Chondrocyte (in vitro differentiated cells): ENCODE results near the gene IKZF4. TPM values are rescaled to one million over a fixed set of nuclear protein-coding genes. Genes with fewer than 3 reads are reported as not detected.
A peak's percentile ranks its signal among the peaks of the same experiment; 100 is the strongest.
"Not testable (repeated sequence)": the region's sequence is repeated elsewhere in the genome, so short reads cannot be mapped to it uniquely, and the experiment has no call there.

Experiments
- DNase-seq: peaks from one replicate; pipeline ENCODE4 v3.0.0; 2021; ENCODE audit warnings: mixed read lengths, low spot score
- H3K27ac Mint-ChIP-seq: one replicate; pipeline ENCODE4 v1.8.0; 2021; ENCODE audit warnings: mild to moderate bottlenecking, moderate library complexity, mixed read lengths; ENCODE audit not compliant: unreplicated experiment
- H3K27me3 Mint-ChIP-seq: 2 replicates; pipeline ENCODE4 v1.8.0; 2021; ENCODE audit warnings: low read depth, mixed read lengths
- H3K36me3 Mint-ChIP-seq: 2 replicates; pipeline ENCODE4 v1.8.0; 2021; ENCODE audit warnings: low read depth, mixed read lengths
- H3K4me1 Mint-ChIP-seq: 2 replicates; pipeline ENCODE4 v1.8.0; 2021; ENCODE audit warnings: low read depth, mild to moderate bottlenecking, mixed read lengths
- H3K4me3 Mint-ChIP-seq: one replicate; pipeline ENCODE4 v1.8.0; 2021; ENCODE audit warnings: mild to moderate bottlenecking, moderate library complexity, mixed read lengths; ENCODE audit not compliant: unreplicated experiment
- H3K9me3 Mint-ChIP-seq: 2 replicates; pipeline ENCODE4 v1.8.0; 2021; ENCODE audit warnings: low read depth, mixed read lengths
- total RNA-seq: library from RNA; stranded (reverse); gene quantifications from 3 replicates; pipeline ENCODE4 v1.2.1, GENCODE V29; 2021
- TF ChIP-seq, protein P1 (sequence below): fragments of 200-600 bp; sonication (generic); IDR thresholded peaks from 2 replicates; pipeline ENCODE4 v1.5.0; 2021; ENCODE audit warnings: antibody characterized with exemption, mild to moderate bottlenecking, moderate library complexity

IKZF4 gene
- total RNA-seq, 1 donor from 2014 or later = 6.1 TPM

DNA sequence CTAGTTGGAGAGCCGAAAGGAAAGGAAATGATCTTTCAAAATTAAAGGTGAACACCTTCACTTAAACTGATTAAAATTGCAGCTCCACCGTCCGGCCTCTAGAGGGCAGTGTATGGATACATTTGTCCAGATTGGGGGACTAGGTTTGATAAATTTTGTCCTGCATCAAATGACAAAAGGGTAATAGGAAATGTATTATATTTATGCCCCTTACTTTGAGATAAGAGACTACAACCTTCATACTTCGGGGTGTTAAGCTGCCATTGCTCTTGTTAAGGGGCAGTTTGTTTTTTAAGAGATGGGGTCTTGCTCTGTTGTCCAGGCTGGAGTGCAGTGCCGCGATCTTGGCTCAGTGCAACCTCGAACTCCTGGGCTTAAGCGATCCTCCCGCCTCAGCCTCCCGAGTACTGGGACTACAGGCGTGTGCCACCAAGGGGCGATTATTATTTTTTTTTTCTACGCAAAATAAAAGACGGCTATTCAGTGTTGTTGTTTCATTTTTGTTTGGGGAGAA lies 24.6 kb upstream of the IKZF4 start:
- Mint-ChIP-seq H3K27me3 (no peaks in the 10 kb centered on the region), H3K36me3 (peaks cover 13% of the 10 kb centered on the region), H3K4me1 (peaks cover 24% of the 10 kb centered on the region), H3K9me3 (no peaks in the 10 kb centered on the region), H3K27ac (peak overlapping the region; percentile 92), H3K4me3 (peak overlapping the region; percentile 93)
- TF ChIP-seq, protein P1, sequence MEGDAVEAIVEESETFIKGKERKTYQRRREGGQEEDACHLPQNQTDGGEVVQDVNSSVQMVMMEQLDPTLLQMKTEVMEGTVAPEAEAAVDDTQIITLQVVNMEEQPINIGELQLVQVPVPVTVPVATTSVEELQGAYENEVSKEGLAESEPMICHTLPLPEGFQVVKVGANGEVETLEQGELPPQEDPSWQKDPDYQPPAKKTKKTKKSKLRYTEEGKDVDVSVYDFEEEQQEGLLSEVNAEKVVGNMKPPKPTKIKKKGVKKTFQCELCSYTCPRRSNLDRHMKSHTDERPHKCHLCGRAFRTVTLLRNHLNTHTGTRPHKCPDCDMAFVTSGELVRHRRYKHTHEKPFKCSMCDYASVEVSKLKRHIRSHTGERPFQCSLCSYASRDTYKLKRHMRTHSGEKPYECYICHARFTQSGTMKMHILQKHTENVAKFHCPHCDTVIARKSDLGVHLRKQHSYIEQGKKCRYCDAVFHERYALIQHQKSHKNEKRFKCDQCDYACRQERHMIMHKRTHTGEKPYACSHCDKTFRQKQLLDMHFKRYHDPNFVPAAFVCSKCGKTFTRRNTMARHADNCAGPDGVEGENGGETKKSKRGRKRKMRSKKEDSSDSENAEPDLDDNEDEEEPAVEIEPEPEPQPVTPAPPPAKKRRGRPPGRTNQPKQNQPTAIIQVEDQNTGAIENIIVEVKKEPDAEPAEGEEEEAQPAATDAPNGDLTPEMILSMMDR = peak; percentile 93
- DNase-seq = no peak

DNA sequence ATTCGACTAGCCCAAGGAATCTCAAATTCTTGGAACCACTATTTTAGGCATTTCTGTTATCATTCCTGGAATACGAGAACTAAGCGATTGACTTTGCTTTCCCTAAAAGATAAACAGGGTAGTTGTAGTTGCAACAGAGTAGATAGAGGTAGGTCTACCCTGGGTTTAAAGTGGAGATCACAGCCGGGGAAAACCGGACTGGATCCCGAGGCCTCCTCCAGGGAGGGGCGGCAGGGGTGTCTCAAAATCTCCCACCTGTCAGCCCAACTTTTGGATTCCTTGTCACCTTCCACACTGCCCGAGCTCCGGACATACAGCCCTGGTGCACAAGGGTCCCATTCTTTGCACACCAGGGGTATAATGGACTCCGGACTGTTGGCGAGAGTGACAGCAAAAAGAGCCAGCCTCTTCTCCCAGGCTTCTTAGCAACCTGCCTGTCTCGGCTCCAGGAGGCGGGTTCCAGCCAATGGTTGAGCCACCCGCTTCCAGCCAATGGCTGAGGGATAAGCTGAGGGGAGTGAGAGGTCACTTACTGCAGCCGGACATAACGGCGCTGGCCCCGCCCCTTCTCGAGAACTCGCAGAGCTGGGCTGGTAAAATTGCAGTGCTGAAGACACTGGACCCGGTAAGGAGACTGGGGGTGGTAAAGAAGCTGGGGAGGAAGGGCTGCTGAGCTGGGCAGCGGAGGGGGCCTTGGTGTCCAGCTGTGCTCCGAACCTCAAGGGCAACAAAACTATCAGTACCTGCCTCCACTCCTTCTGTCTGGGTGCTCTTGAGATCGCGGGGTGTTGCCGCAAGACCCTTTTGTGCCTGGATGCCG lies 23.9 kb upstream of the IKZF4 start, which contains the start of gene SUOX:
Gene SUOX (plus strand): TSS at position 562 of the 820 bp plus-strand sequence. CDS start 4,946 bp downstream, outside the sequence.
- no peaks in the 10 kb centered on the region for H3K9me3 Mint-ChIP-seq
- H3K27me3 Mint-ChIP-seq = no peaks in the 10 kb centered on the region
- peak within 1 kb of the TSS; percentile 92 for H3K27ac Mint-ChIP-seq
- peaks cover 30% of the 10 kb centered on the region for H3K4me1 Mint-ChIP-seq
- peak within 1 kb of the TSS; percentile 93 for H3K4me3 Mint-ChIP-seq
- H3K36me3 Mint-ChIP-seq = peaks cover 11% of the 10 kb centered on the region
- TF ChIP-seq, protein P1 = no peak
- DNase-seq = peak; percentile 99

DNA sequence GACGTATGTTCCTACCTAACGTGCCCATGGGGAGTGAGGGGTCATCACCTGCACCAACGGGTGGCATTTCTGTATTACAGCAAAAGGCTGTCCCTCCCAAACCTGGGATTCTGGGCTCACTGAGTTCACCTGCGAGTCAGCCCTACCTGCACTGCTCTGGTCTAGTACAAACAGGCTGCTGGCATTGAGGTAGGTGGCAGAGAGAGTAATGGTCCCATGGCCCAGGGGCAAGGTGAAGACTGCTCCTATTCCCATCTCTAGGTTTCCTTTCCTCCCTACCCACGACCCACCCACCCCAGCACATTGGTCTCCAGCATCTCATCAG lies 23.3 kb upstream of the IKZF4 start:
- H3K27me3 Mint-ChIP-seq = no peaks in the 10 kb centered on the region
- no peaks in the 10 kb centered on the region for H3K9me3 Mint-ChIP-seq
- peak overlapping the region; percentile 93 for H3K4me3 Mint-ChIP-seq
- H3K27ac Mint-ChIP-seq = peak overlapping the region; percentile 84
- TF ChIP-seq, protein P1 = no peak
- H3K36me3 Mint-ChIP-seq = peaks cover 5% of the 10 kb centered on the region
- H3K4me1 Mint-ChIP-seq = peaks cover 30% of the 10 kb centered on the region
- no peak for DNase-seq

DNA sequence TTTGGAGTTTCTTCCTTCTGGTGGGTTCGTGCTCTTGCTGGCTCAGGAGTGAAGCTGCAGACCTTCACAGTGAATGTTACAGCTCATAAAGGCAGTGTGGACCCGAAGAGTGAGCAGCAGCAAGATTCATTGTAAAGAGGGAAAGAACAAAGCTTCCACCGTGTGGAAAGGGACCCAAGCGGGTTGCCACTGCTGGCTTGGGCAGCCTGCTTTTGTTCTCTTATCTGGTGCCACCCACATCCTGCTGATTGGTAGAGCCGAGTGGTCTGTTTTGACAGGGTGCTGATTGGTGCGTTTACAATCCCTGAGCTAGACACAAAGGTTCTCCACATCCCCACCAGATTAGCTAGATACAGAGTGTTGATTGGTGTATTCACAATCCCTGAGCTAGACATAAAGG lies 21.3 kb upstream of the IKZF4 start:
- not testable (repeated sequence) for DNase-seq, H3K4me3 Mint-ChIP-seq, H3K36me3 Mint-ChIP-seq, H3K27me3 Mint-ChIP-seq, H3K9me3 Mint-ChIP-seq, H3K27ac Mint-ChIP-seq
- H3K4me1 Mint-ChIP-seq = peaks cover 30% of the 10 kb centered on the region

DNA sequence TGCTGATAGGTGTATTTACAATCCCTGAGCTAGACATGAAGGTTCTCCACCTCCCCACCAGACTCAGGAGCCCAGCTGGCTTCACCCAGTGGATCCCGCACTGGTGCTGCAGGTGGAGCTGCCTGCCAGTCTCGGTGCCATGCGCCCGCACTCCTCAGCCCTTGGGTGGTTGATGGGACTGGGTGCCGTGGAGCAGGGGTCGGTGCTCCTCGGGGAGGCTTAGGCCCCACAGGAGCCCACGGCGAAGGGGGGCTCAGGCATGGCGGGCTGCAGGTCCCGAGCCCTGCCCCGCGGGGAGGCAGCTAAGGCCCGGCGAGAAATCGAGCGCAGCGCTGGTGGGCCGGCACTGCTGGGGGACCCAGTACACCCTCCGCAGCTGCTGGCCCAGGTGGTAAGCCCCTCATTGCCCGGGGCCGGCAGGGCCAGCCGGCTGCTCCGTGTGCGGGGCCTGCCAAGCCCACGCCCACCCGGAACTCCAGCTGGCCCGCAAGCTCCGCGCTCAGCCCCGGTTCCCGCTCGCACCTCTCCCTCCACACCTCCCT lies 20.8 kb upstream of the IKZF4 start:
- not testable (repeated sequence) for H3K36me3 Mint-ChIP-seq, H3K27ac Mint-ChIP-seq, DNase-seq, H3K9me3 Mint-ChIP-seq, H3K4me3 Mint-ChIP-seq, H3K27me3 Mint-ChIP-seq
- peaks cover 30% of the 10 kb centered on the region for H3K4me1 Mint-ChIP-seq

DNA sequence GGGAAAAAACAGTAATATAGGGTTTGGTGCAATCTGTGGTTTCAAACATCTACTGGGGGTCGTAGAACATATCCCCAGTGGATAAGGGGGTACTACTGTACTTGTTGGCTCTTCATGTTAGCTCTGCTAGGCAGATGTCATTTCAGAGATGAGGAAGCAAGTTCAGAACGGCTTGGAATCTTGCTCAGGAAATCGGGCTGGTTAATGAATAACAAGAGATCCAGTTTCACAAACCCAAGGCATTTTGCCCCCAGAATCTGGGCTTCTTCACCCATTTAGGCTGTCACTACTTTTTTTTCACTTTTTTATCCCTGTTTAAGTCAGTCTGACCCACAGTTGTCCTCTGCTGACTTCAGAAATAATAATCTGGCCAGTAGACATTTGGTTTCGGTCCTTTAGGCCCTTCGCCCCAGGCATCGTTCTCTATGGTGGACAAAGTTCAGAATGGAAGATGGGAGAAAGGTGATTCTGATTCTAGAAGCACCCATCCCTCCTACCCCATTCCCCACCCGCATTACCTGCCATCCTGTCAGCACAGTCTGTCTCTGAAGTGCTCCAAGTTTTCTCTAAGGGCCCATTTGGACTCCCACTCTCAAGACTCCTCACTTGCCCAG lies 19.2 kb upstream of the IKZF4 start:
- Mint-ChIP-seq H3K9me3 (no peaks in the 10 kb centered on the region), H3K27me3 (no peaks in the 10 kb centered on the region), H3K27ac (no peak overlapping the region), H3K4me1 (peaks cover 23% of the 10 kb centered on the region), H3K36me3 (peaks cover 7% of the 10 kb centered on the region), H3K4me3 (no peak overlapping the region)
- DNase-seq = no peak
- TF ChIP-seq, protein P1 = no peak

DNA sequence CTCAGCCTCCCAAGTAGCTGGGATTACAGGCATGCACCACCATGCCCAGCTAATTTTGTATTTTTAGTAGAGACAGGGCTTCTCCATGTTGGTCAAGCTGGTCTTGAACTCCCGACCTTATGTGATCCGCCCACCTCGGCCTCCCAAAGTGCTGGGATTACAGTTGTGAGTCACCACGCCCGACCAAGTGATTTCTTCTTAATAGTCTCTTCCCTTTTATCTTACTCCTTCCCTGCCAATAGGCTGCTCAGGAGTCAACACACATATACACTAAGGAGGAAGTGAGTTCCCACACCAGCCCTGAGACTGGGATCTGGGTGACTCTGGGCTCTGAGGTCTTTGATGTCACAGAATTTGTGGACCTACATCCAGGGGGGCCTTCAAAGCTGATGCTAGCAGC lies 17.5 kb upstream of the IKZF4 start:
- not testable (repeated sequence) for H3K27me3 Mint-ChIP-seq, H3K4me3 Mint-ChIP-seq, H3K9me3 Mint-ChIP-seq, H3K27ac Mint-ChIP-seq, H3K36me3 Mint-ChIP-seq
- peaks cover 19% of the 10 kb centered on the region for H3K4me1 Mint-ChIP-seq
- DNase-seq = peak; percentile 34
